HFFc6 (cell line): Measurements from ENCODE around the gene DCP1B. TPM values are rescaled to one million over a fixed set of nuclear protein-coding genes. Genes with fewer than 3 reads are reported as not detected.

ENCODE experiments used
- DNase-seq: peaks from one replicate; pipeline ENCODE4 v3.0.0-alpha.2; 2018
- H3K27ac Mint-ChIP-seq: 2 replicates; pipeline ENCODE4 v1.8.0; 2020; ENCODE audit warnings: mild to moderate bottlenecking, mixed read lengths
- H3K27me3 Mint-ChIP-seq: 2 replicates; pipeline ENCODE4 v1.8.0; 2021; ENCODE audit warnings: mild to moderate bottlenecking, moderate library complexity, mixed read lengths; ENCODE audit not compliant: insufficient read depth
- H3K36me3 Mint-ChIP-seq: 2 replicates; pipeline ENCODE4 v1.8.0; 2021; ENCODE audit warnings: low read depth, mixed read lengths
- H3K4me1 Mint-ChIP-seq: 2 replicates; pipeline ENCODE4 v1.8.0; 2020; ENCODE audit warnings: low read depth, mixed read lengths
- H3K4me3 Mint-ChIP-seq: 2 replicates; pipeline ENCODE4 v1.8.0; 2020; ENCODE audit warnings: mild to moderate bottlenecking, moderate library complexity, mixed read lengths
- H3K9me3 Mint-ChIP-seq: 2 replicates; pipeline ENCODE4 v1.8.0; 2020; ENCODE audit warnings: mild to moderate bottlenecking, mixed read lengths
- total RNA-seq, 6 experiments: library from RNA; stranded (reverse); fragmentation: NEBNext Ultra II Directional; extraction: Animal tissue kit (Norgen Biotek cat#: 25700); gene quantifications; 2 replicates in 1 of 6; 3 replicates in 5 of 6; pipeline ENCODE4 v1.2.3, GENCODE V29; 2021
- TF ChIP-seq, protein P1 (sequence below): fragments of 200-600 bp; sonication (generic); IDR thresholded peaks from 2 replicates; pipeline ENCODE4 v1.5.0; 2021; ENCODE audit warnings: antibody characterized with exemption, mild to moderate bottlenecking

Gene DCP1B
- total RNA-seq, 6 experiments from 2014 or later = 12.6 to 16.4 (median 14.5) TPM

DNA sequence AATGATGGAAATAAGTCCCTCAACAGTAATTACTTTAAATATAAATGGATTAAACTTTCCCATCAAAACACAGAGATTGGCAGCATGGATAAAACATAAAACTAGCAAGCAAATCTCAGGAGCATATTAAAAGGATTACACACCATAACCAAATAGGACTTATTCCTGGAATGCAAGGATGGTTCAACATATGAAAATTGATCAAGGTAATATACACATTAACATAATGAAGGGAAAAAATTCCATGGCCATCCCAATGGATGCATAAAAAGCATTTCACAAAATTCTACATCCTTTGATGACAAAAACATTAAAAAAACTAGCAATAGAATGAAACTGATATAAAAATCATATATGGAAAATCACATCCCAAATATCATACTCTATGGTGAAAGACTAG is 99.4 kb downstream of the DCP1B start:
- TF ChIP-seq, protein P1, sequence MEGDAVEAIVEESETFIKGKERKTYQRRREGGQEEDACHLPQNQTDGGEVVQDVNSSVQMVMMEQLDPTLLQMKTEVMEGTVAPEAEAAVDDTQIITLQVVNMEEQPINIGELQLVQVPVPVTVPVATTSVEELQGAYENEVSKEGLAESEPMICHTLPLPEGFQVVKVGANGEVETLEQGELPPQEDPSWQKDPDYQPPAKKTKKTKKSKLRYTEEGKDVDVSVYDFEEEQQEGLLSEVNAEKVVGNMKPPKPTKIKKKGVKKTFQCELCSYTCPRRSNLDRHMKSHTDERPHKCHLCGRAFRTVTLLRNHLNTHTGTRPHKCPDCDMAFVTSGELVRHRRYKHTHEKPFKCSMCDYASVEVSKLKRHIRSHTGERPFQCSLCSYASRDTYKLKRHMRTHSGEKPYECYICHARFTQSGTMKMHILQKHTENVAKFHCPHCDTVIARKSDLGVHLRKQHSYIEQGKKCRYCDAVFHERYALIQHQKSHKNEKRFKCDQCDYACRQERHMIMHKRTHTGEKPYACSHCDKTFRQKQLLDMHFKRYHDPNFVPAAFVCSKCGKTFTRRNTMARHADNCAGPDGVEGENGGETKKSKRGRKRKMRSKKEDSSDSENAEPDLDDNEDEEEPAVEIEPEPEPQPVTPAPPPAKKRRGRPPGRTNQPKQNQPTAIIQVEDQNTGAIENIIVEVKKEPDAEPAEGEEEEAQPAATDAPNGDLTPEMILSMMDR = no peak
- peaks cover 31% of the 10 kb centered on the region for H3K9me3 Mint-ChIP-seq
- DNase-seq = no peak
- H3K27ac Mint-ChIP-seq = no peak overlapping the region
- no peak overlapping the region for H3K4me3 Mint-ChIP-seq
- peaks cover 4% of the 10 kb centered on the region for H3K27me3 Mint-ChIP-seq
- H3K4me1 Mint-ChIP-seq = no peaks in the 10 kb centered on the region
- H3K36me3 Mint-ChIP-seq = peaks cover 14% of the 10 kb centered on the region

DNA sequence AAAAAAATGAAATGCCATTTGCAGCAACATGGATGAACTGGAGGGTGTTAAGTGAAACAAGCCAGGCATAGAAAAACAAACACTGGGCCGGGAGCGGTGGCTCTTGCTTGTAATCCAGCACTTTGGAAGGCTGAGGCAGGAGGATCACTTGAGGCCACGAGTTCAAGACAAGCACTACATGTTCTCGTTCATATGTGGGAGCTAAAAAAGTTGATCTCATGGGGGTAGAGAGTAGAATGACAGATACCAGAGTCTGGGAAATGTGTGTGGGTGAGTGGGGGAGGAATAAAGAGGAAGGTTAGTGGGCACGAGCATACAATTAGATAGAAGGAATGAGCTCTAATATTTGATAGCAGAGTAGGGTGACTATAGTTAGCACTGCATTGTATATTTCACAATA is 107.3 kb downstream of the DCP1B start:
- H3K9me3 Mint-ChIP-seq = peaks cover 7% of the 10 kb centered on the region
- peaks cover 6% of the 10 kb centered on the region for H3K27me3 Mint-ChIP-seq
- no peak overlapping the region for H3K4me3 Mint-ChIP-seq
- H3K4me1 Mint-ChIP-seq = no peaks in the 10 kb centered on the region
- TF ChIP-seq, protein P1 = no peak
- DNase-seq = no peak
- H3K27ac Mint-ChIP-seq = no peak overlapping the region
- H3K36me3 Mint-ChIP-seq = no peaks in the 10 kb centered on the region

Other genes starting within 250 kb of the DCP1B start
- gene LRTM2, start 183.9 kb downstream of the DCP1B start, total RNA-seq = not detected
- gene CACNA2D4, start 85.8 kb downstream of the DCP1B start, total RNA-seq = under 1 TPM in 4 of 6 experiments, not detected in 2; 0.07 to 0.26 (median 0.23) TPM
- gene CACNA1C, start 48.5 kb upstream of the DCP1B start, total RNA-seq = 10 to 100 TPM in 4 of 6 experiments, 1 to 10 TPM in 2; 6.7 to 11.5 (median 10.6) TPM